ENCODE results near the gene LRCH4.
A peak's percentile ranks its signal among the peaks of the same experiment; 100 is the strongest.
"Not testable (repeated sequence)": the region's sequence is repeated elsewhere in the genome, so short reads cannot be mapped to it uniquely, and the experiment has no call there.

The LRCH4 gene

GRCh38 chr7:100567031-100567730, 18.7 kb downstream of the LRCH4 start:
- DNase-seq, result no peak

DNA sequence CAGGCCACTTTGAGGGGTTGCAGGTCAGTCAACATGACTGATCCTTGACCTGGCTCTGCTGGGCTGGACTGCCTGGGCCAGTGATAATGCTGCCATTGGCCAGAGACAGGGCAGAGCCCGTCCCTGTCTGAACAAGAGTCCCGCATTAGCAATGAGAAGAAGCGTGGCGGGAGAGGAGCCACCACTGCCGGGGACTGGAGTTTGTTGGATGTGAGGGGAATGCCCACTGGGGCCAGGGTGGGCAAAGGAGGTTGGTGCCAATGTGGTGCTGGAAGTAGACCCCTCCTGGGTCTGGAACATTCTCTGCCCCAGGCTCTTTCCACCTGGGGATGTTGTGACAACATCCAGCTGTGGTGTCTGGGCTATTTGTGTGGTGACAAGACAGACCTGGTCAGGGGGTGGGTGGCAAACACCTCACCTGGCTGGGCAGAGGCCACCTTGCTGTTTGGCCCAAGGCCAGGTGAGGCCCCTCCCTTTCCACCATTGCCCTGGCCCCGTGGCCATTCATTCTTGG, 19.9 kb downstream of the LRCH4 start:
- no peak for DNase-seq

- no peak for DNase-seq
Measured at GRCh38 chr7:100565133-100565571, 20.8 kb downstream of the LRCH4 start.

GRCh38 chr7:100564405-100564804, 21.5 kb downstream of the LRCH4 start:
- DNase-seq, result not testable (repeated sequence)

GRCh38 chr7:100563809-100564400, 22.0 kb downstream of the LRCH4 start:
- DNase-seq, result peak; percentile 78 to 86

- DNase-seq, result no peak
Measured at GRCh38 chr7:100563100-100563564, 22.8 kb downstream of the LRCH4 start.

GRCh38 chr7:100562195-100563099, 23.5 kb downstream of the LRCH4 start:
- no peak for DNase-seq

- no peak for DNase-seq
Measured at GRCh38 chr7:100561491-100562194, 24.3 kb downstream of the LRCH4 start.

DNA sequence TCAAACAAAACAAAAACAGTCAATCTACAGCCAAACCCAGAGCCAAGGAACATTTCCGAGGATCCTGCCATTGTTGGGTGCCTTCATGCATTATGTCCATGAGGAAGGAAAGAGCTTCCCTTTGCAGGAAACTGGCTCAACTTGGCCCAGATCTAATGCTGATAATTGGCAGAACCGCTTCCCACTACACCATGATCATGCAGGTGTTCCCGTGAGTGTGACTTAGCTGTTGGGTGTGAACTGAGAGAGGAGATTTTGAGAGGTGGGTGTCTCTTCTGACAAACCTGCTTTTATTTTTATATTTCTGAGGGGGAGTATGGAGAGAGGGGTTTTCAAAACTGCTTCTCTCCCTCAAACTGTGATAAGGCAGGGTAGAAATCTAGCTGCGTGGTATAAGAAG, 26.8 kb downstream of the LRCH4 start:
- DNase-seq, result no peak

DNA sequence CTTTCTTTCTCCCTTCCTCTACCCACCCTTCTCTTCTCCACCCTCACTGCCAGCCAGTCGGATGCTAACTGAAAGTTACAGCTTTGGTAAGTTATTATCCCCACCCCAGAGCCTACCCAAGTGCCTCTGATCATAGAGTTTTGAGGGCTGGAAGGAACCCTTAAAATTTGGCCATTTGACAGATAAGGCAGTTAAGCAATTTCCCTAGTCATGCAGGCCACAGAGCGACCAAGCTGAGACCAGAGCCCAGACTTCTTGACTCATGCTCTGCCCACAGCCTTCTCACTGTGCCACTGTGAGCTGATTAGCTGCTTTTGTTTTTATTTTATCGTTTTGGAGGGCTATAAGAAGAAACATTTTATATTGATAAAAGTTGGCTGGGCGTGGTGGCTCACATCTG, 29.4 kb downstream of the LRCH4 start:
- no peak for DNase-seq

DNA sequence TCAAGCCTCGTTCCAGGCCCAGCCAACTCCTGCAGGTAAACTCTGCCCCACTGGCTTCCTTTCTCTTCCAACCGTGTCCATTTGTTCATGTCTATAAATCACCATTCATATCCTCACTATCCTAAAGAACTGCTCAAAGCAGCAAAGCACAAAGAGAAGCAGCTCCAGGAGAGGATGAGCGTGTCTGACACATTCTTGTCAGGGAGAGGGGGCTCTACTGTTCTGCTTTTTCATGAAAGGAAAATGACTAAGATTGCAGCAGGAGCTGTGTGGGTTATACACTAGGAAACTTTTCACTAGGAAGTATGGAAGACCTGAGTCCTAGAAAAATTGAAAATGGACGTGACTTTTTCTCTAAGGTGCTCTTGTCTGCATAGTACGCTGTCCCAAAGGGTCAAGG, 30.2 kb downstream of the LRCH4 start:
- DNase-seq, result no peak

DNA sequence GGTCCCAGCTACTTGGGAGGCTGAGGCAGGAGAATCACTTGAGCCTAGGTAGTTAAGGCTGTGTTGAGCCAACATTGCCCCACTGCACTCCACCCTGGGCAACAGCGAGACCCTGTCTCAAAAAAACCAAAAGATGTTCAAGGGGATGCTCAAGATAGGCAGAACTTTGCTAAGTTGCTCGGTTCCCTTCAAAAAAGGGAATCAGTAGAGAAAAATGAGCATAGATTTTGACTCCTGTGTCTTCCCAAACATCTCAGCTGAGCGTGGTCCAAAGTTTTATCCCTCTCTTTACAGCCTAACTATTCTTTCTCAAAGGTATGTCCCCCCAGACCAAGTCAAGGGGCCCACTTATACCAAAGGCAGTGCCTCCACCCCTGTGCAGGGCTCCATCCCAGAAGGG, 32.9 kb downstream of the LRCH4 start:
- DNase-seq, result no peak

DNA sequence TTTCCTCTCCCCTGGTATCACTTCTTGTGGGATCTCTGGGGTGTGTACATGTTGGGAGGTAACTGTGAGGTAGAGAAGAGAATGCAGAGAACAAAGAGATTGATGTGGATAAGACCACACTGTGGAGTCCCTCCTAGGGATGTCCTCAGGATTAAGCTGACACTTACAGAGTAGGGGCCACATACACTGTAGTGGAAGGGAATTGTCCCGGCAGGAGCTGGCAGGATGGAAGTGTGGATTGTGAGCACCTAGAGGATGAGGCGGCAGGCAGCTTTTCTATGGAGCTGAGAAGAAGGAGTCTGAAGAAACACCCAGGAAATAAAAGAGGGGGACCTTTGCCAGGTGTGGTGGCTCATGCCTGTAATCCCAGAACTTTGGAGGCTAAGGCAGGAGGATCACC, 33.4 kb downstream of the LRCH4 start:
- DNase-seq, result no peak

DNA sequence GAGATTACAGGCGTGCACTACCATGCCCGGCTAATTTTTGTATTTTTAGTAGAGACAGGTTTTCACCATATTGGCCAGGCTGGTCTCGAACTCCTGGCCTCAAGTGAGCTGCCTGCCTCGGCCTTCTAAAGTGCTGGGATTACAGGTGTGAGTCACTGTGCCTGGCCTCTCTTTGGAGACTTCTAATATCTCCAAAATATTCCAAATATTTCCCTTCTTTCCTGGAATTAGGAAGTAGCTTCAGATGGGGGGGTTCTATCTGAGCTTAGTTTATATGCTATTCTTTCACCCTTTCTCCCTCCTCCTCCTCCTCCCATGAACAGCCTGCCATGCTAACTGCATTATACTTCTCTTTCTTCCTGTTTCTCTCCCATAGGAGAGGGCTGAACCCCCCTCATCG, 37.5 kb downstream of the LRCH4 start:
- not testable (repeated sequence) for DNase-seq

GRCh38 chr7:100547872-100548271, 38.1 kb downstream of the LRCH4 start:
- DNase-seq, result no peak

DNA sequence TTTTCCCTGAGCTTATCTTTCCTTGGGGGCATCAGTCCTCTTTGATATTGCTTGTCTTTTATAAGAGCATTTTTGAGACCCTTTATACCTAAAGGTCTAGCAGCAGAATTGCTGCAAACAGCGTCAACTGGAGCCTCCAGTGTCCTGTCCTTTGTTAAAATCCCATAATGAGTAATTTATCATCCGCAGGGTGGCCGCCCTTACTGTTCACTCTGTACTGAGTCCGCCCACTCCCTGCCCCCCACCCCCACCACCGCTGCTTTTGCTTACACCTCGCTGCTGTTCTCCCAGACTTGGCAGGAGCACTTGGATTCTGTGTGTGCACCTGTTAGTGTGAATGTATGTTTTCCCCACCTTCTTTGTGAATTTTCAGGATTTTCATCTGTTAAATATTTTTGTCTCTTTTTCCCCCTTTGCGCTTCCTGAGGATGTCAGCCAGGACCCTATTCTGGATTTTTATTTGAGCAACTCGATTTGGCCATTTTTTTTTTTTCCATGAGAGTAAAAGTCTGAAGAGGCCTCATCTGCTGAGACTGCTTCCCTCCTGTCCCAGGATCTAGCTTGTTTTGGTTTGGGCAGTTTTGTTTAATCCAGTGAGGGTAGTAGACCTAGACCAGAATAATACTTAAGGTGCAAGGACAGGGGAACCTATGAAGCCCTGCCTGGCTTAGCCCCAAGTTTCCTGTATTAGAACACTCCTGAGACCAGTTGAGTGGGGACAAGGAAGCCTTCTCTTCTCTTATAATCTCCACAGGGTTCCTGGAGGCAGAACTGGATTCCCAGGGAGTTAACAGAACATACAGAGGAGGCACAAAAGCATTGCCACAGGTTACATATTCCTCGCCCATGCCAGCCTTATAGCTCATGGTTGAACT, 38.8 kb downstream of the LRCH4 start:
- DNase-seq, result no peak

GRCh38 chr7:100546129-100546925, 39.6 kb downstream of the LRCH4 start:
- DNase-seq, result no peak

DNA sequence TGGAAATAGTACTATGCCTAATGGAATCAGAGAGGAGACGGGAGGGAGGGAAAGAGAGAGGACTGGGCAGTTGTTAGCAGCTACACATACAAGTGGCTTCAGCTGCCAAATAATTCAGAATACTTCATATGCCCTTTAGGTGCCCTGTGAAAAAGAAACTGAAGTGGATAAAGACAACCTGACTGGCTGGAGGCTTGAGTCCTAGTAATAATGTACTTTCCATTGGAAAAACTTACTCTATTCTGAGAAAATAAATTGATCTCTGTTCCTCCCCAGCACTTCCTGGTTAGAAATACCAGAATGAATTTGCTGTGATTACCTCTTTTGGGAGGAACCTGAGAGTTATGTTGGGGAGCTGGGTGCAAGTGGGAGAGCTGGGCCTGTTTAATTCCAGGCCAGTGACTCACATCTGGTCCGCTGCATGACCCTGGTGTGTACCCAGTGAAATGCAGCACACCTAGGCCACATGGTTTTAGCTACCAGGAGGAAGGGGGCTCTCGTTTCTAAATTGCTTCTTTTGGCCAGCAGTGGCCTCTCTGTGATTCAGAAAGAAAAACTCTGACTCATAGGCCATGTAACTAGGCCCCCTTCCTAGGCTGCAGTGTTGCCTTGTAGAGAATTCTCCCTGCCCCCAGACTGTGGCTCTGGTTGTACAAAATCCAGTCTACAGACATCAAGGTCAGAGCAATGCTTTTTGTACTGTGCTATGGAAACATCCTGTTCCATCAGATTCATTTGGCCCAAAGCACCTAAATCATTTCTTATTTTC, 40.4 kb downstream of the LRCH4 start:
- peak; percentile 32 to 48 for DNase-seq

- no peak for DNase-seq
Measured at GRCh38 chr7:100544967-100545359, 41.0 kb downstream of the LRCH4 start.

GRCh38 chr7:100544386-100544785, 41.5 kb downstream of the LRCH4 start:
- no peak for DNase-seq

All from stimulated activated CD4-positive, alpha-beta T cell treated with anti-CD3 and anti-CD28 coated beads, Interleukin-4, amount 100 ng/mL, for 4 hours (primary cell).